ENCODE data around the gene GRAMD1B.
A peak's percentile ranks its signal among the peaks of the same experiment; 100 is the strongest.
"Not testable (repeated sequence)": the region's sequence is repeated elsewhere in the genome, so short reads cannot be mapped to it uniquely, and the experiment has no call there.

The GRAMD1B gene

DNA sequence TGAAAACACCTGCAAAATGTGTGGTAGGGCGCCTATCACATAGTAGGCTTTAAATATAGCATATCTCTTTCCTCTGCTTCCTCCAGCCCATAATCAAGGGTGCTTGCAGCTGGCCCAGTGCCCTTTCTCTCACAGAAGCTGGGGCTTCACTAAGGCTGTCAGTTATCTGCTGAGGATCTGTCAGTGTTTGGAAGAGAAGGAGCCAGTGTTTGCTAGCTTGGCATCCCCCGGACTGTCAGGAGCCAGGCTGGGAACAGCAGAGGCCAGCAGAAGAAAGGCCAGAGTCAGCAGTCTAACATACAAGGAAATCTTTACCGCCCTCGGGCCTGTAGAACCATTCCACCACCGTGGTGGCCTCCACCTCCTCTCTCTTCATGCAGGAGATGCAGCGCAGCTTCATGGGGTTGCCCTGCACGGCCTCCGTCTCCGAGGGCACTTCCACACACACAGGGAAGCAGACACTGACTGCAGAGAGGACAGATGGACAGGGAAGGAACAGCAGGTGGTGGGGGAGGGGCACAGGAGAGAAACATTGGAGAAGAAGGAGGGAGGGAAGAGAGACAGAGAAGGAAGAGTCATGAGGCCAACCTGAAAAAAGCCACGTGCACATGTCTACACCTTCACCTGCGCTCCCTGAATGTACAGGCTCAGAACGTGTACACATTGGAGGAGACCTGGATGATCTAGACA is 215.4 kb downstream of the GRAMD1B start:
- H3K4me3 ChIP-seq (ENCODE audit: low read length): no peak overlapping the region
- DNase-seq (ENCODE audit: low read depth, low spot score): no peak

- no peak overlapping the region for H3K4me3 ChIP-seq (ENCODE audit: low read length)
- DNase-seq (ENCODE audit: low read depth, low spot score): no peak
Measured at GRCh38 chr11:123650901-123651300, 220.8 kb downstream of the GRAMD1B start.

GRCh38 chr11:123652599-123652998 is 222.5 kb downstream of the GRAMD1B start:
- no peak for DNase-seq (ENCODE audit: low read depth, low spot score)
- H3K4me3 ChIP-seq (ENCODE audit: low read length): no peak overlapping the region

DNA sequence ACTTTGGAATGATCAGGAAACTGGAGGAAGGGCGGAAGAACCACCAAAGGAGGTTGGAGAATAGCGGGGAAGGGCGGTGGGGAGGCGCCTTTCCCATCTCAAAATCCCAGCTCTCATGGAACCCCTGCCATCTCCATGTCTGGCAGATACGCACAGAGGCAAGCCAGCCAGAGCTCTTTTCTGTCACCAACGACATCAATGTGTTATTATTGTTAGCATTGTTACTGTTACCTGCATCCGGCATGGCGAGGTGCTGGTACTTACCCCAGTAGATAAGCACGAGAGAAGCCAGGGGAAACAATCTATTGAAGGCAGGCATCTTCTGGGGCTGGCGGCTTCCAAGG is 223.4 kb downstream of the GRAMD1B start:
- no peak overlapping the region for H3K4me3 ChIP-seq (ENCODE audit: low read length)
- no peak for DNase-seq (ENCODE audit: low read depth, low spot score)

- H3K4me3 ChIP-seq (ENCODE audit: low read length): peak overlapping the region; percentile 55
- DNase-seq (ENCODE audit: low read depth, low spot score): no peak
Measured at GRCh38 chr11:123653827-123654565, 223.9 kb downstream of the GRAMD1B start.

DNA sequence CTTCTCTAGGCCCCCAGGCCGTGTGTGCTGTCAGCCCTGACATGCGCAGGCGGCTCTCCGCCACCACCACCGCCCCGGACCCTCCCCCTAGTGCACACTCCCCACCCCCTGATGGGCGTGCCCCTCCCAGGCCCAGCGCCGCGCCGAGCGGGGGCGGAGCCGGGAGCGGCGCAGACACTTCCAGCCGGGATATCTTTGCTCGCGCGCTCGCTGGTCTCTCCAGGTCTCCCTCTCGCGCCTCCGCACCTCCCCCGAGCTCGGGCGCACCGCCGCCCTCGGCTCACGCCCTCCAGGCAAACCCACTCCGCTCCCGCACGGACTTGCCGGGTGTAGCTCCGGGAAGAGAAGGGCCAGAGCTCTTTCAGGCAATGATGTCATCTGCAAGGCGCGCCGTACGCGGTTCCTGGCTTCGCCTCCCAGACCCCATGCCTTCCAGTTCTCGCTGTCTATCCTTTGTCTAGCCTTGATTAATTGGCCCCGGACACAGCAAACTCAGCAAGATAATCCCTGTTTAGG is 224.6 kb downstream of the GRAMD1B start, which contains the start of gene SCN3B:
Gene SCN3B (minus strand): TSS at position 59 of the 516 bp plus-strand sequence. CDS start 823 bp downstream, outside the sequence.
- DNase-seq (ENCODE audit: low read depth, low spot score): peak; percentile 28
- H3K4me3 ChIP-seq (ENCODE audit: low read length): peak within 1 kb of the TSS; percentile 55

- no peak overlapping the region for H3K4me3 ChIP-seq (ENCODE audit: low read length)
- DNase-seq (ENCODE audit: low read depth, low spot score): no peak
Measured at GRCh38 chr11:123659311-123659710, 229.2 kb downstream of the GRAMD1B start.

GRCh38 chr11:123659965-123660364 is 229.9 kb downstream of the GRAMD1B start:
- H3K4me3 ChIP-seq (ENCODE audit: low read length): not testable (repeated sequence)
- peak; percentile 48 for DNase-seq (ENCODE audit: low read depth, low spot score)

DNA sequence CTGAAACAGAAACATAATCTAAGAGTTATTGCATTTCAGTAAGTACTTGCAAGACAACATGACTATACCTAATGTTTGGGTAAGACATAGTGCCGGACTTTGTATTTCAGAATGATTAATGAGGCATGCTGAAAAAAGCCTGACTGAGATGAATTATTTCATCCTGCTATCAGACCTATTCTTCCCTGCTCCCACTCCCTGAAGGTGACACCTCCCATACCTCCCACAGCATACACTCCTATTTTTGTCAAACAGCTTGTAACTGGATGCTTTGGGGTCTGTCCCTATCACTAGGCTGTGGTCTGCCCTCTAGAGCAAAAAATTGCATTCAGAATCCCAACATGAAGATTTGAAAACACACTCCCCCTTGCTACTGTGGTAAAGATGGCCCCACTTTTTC is 235.2 kb downstream of the GRAMD1B start:
- no peak overlapping the region for H3K4me3 ChIP-seq (ENCODE audit: low read length)
- no peak for DNase-seq (ENCODE audit: low read depth, low spot score)

DNA sequence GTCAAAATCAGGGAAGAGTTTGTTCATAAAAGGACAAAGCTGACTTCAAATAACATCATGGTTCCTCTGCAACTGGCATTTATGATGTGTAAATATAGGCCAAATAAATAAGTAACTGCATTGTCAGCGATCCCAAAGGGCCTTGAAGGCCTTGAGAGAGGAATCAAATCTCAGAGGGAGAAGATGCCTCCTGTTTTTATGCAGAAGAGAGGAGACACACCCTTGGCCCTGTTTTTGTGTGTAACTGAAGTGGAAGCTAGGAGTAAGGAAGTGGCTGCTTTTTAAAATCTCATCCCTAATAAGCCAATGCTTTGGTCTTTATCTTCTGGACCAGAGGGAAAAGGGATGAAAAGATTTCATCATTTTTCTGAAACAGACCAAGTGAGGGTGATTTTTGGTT is 240.0 kb downstream of the GRAMD1B start:
- no peak overlapping the region for H3K4me3 ChIP-seq (ENCODE audit: low read length)
- no peak for DNase-seq (ENCODE audit: low read depth, low spot score)

DNA sequence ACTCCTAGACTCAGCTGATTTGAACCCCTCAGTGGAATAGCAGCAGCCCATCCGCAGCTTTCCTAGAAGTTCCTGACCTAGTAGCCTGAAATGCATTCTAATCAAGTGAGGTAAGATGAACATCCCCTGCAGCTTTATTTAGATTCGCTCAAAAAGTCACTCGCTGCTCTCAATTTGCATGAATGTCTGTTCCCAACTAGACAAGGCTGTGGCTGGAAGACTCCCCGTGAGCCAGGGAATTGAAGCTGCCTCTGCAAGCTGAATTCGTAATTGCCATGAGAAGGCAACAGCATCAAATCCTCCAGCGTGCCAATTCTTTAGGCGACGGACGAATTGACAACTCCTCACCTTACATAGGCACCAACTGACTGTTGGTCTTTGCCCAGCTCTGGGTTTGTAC is 241.5 kb downstream of the GRAMD1B start:
- DNase-seq (ENCODE audit: low read depth, low spot score): no peak
- H3K4me3 ChIP-seq (ENCODE audit: low read length): no peak overlapping the region

GRCh38 chr11:123672568-123672967 is 242.5 kb downstream of the GRAMD1B start:
- no peak overlapping the region for H3K4me3 ChIP-seq (ENCODE audit: low read length)
- no peak for DNase-seq (ENCODE audit: low read depth, low spot score)

DNA sequence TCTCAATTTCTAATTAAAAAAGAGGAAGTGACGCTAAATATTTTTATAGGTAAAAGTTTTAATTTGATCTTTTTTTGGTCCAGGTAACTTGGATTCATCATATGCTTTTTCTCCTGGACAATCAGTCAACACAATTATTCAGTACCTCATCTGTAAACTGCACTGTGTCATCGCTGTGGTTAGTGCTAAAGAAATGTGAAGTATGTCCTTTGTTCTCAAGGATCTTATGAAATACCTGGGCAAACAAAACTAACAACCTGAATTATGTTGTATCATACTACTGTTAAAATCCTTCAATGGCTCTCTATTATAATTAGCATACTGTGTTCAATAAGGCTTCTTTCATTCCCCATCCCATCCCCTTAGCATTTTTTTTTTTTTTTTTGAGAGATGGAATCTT is 244.2 kb downstream of the GRAMD1B start:
- H3K4me3 ChIP-seq (ENCODE audit: low read length): no peak overlapping the region
- no peak for DNase-seq (ENCODE audit: low read depth, low spot score)

Measured in Jurkat, Clone E6-1 (cell line).